IMR-90 (cell line): ENCODE results near the gene LMOD1. TPM values are rescaled to one million over a fixed set of nuclear protein-coding genes. Genes with fewer than 3 reads are reported as not detected.

ENCODE experiments used
- ATAC-seq: fragments of 200-7000 bp; cut with Tn5 transposase; 2 replicates; pipeline ENCODE4 v1.9.1; 2020; ENCODE audit warnings: low read depth, mild to moderate bottlenecking, moderate library complexity
- BruUV-seq: library from RNA; stranded (reverse); fragments of 400-500 nt; replicated peaks from 2 replicates; lab custom pipeline; 2021; lab: Mats Ljungman, UMichigan
- CTCF ChIA-PET: fragments of 300-600 bp; formaldehyde crosslinking; extraction: SDS; loops from one replicate; lab custom pipeline; 2021; ENCODE audit warnings: antibody characterized with exemption; lab: Yijun Ruan, JAX
- POLR2A ChIA-PET: fragments of 300-600 bp; sonication (Branson Sonifier 250); formaldehyde crosslinking; loops from one replicate; lab custom pipeline; 2022; ENCODE audit warnings: antibody characterized with exemption; ENCODE audit not compliant: unreplicated experiment; lab: Charles Lee
- DNase-seq: peaks from one replicate; pipeline ENCODE4 v3.0.0; 2013
- H2AFZ ChIP-seq: replicated peaks from 2 replicates; pipeline ENCODE3; 2013; ENCODE audit warnings: low read length, mild to moderate bottlenecking; ENCODE audit not compliant: poor library complexity
- H2AK5ac ChIP-seq: 2 replicates; pipeline ENCODE4 v1.6.1; 2013; ENCODE audit warnings: low read depth, low read length, inconsistent platforms
- H2AK9ac ChIP-seq: replicated peaks from 2 replicates; pipeline ENCODE3; 2013; ENCODE audit warnings: mild to moderate bottlenecking, low read depth, low read length, moderate library complexity; ENCODE audit not compliant: poor library complexity
- H2BK120ac ChIP-seq: 2 replicates; pipeline ENCODE4 v1.6.1; 2013; ENCODE audit warnings: low read depth, low read length, inconsistent platforms
- H2BK15ac ChIP-seq: 3 replicates; pipeline ENCODE4 v1.6.1; 2013; ENCODE audit warnings: low read depth, low read length, inconsistent platforms
- H2BK20ac ChIP-seq: 2 replicates; pipeline ENCODE4 v1.6.1; 2013; ENCODE audit warnings: low read depth, mild to moderate bottlenecking, inconsistent platforms, low read length, moderate library complexity
- H2BK5ac ChIP-seq: 2 replicates; pipeline ENCODE4 v1.6.1; 2013; ENCODE audit warnings: mild to moderate bottlenecking, low read depth, low read length, inconsistent platforms; ENCODE audit not compliant: poor library complexity, severe bottlenecking
- H3K14ac ChIP-seq: replicated peaks from 2 replicates; pipeline ENCODE4 v1.6.1; 2013; ENCODE audit warnings: low read depth, low read length, inconsistent platforms
- H3K18ac ChIP-seq: 2 replicates; pipeline ENCODE4 v1.6.1; 2013; ENCODE audit warnings: low read depth, low read length, control low read depth
- H3K23ac ChIP-seq: 2 replicates; pipeline ENCODE4 v1.6.1; 2013; ENCODE audit warnings: low read depth, low read length, inconsistent platforms
- H3K27ac ChIP-seq: 2 replicates; pipeline ENCODE4 v1.5.1; 2013; ENCODE audit warnings: mild to moderate bottlenecking, control low read depth, low read length; ENCODE audit not compliant: insufficient read depth
- H3K27me3 ChIP-seq: 2 replicates; pipeline ENCODE4 v1.6.1; 2013; ENCODE audit warnings: low read length; ENCODE audit not compliant: control insufficient read depth, insufficient read depth
- H3K36me3 ChIP-seq: 2 replicates; pipeline ENCODE4 v1.6.1; 2013; ENCODE audit warnings: low read length, mixed read lengths; ENCODE audit not compliant: control insufficient read depth, insufficient read depth
- H3K4ac ChIP-seq: 2 replicates; pipeline ENCODE4 v1.6.1; 2013; ENCODE audit warnings: low read depth, low read length, inconsistent platforms
- H3K4me1 ChIP-seq: 2 replicates; pipeline ENCODE4 v1.6.1; 2013; ENCODE audit warnings: low read length, mixed read lengths; ENCODE audit not compliant: control insufficient read depth, insufficient read depth
- H3K4me2 ChIP-seq: 2 replicates; pipeline ENCODE4 v1.6.1; 2013; ENCODE audit warnings: low read depth, mild to moderate bottlenecking, control low read depth, low read length, moderate library complexity
- H3K4me3 ChIP-seq: 2 replicates; pipeline ENCODE4 v1.5.1; 2013; ENCODE audit warnings: low read depth, mild to moderate bottlenecking, control low read depth, low read length, moderate library complexity; ENCODE audit not compliant: insufficient read depth
- H3K56ac ChIP-seq: 2 replicates; pipeline ENCODE4 v1.6.1; 2013; ENCODE audit warnings: low read length, inconsistent platforms; ENCODE audit not compliant: insufficient read depth; ENCODE audit errors: extremely low read depth
- H3K79me1 ChIP-seq, 2 experiments: 2 replicates each; pipeline ENCODE4 v1.6.1; 2013; ENCODE audit warnings: low read length in 2 of 2, inconsistent platforms in 1 of 2, low read depth in 1 of 2
- H3K9ac ChIP-seq: 2 replicates; pipeline ENCODE4 v1.6.1; 2013; ENCODE audit warnings: low read depth, low read length, control low read depth
- H3K9me1 ChIP-seq: 2 replicates; pipeline ENCODE4 v1.6.1; 2013; ENCODE audit warnings: low read length, inconsistent platforms; ENCODE audit not compliant: insufficient read depth
- H3K9me3 ChIP-seq: 2 replicates; pipeline ENCODE4 v1.6.1; 2013; ENCODE audit warnings: low read length; ENCODE audit not compliant: control insufficient read depth, insufficient read depth
- H4K20me1 ChIP-seq: 2 replicates; pipeline ENCODE4 v1.6.1; 2013; ENCODE audit warnings: low read length, inconsistent platforms; ENCODE audit not compliant: insufficient read depth
- H4K5ac ChIP-seq: 2 replicates; pipeline ENCODE4 v1.6.1; 2013; ENCODE audit warnings: mild to moderate bottlenecking, low read depth, low read length, control low read depth
- H4K8ac ChIP-seq, 2 experiments: 2 replicates each; pipeline ENCODE4 v1.6.1; 2013; ENCODE audit warnings: low read depth in 2 of 2, low read length in 2 of 2, control low read depth in 1 of 2, inconsistent platforms in 1 of 2
- H4K91ac ChIP-seq: 2 replicates; pipeline ENCODE4 v1.6.1; 2013; ENCODE audit warnings: low read depth, low read length, inconsistent platforms; ENCODE audit not compliant: insufficient read depth
- CEBPB ChIP-seq: IDR thresholded peaks from 2 replicates; pipeline ENCODE4 v1.6.1; 2012; ENCODE audit warnings: low read depth, low read length, improper control_type of control experiment
- CHD1 ChIP-seq: IDR thresholded peaks from 2 replicates; pipeline ENCODE4 v1.6.1; 2012; ENCODE audit warnings: low read depth, low read length, improper control_type of control experiment
- FOS ChIP-seq: fragments of 150-350 bp; IDR thresholded peaks from 2 replicates; pipeline ENCODE4 v1.6.1; 2016; ENCODE audit warnings: low read depth, low read length
- MXI1 ChIP-seq: IDR thresholded peaks from 2 replicates; pipeline ENCODE4 v1.6.1; 2012; ENCODE audit warnings: low read depth, mild to moderate bottlenecking, low read length, moderate library complexity, borderline replicate concordance
- RAD21 ChIP-seq: IDR thresholded peaks from 2 replicates; pipeline ENCODE4 v1.6.1; 2012; ENCODE audit warnings: low read length, improper control_type of control experiment
- WGBS, 2 experiments: methylation state at CpG; one replicate each; pipeline versions ENCODE4 v1.1.5 to v1.1.7; 2013; ENCODE audit warnings: missing lambda C conversion rate in 2 of 2; ENCODE audit not compliant: insufficient read length in 1 of 2; ENCODE audit errors: extremely low coverage in 2 of 2; 5-methylcytosine and 5-hydroxymethylcytosine counted together
- dilution Hi-C: fragments of 300-500 bp; cut with HindIII; formaldehyde crosslinking; loops from one replicate; pipeline ENCODE4 v1.14.3; 2018; ENCODE audit warnings: low sequenced_read_pairs; ENCODE audit not compliant: unreplicated experiment
- in situ Hi-C: fragments of 300-500 bp; cut with MboI; formaldehyde crosslinking; loops from 3 replicates; pipeline ENCODE4 v1.14.3; 2019; ENCODE audit warnings: low sequenced_read_pairs, inconsistent platforms, mixed read lengths
- intact Hi-C: fragments of 100-400 bp; cut with micrococcal nuclease; formaldehyde crosslinking; loops from 2 replicates; pipeline ENCODE4 v1.10.0; 2022
- polyA plus RNA-seq, 3 experiments: library from polyadenylated mRNA; depleted of rRNA; stranded (reverse); fragments of >200 nt; gene quantifications; 2 replicates each; pipeline ENCODE4 v1.2.3, GENCODE V29; 2012; ENCODE audit warnings: low replicate concordance in 1 of 3
- total RNA-seq: library from RNA; depleted of rRNA; stranded (reverse); fragments of >200 nt; gene quantifications from 2 replicates; pipeline ENCODE4 v1.2.3, GENCODE V29; 2012

The LMOD1 gene
- total and polyA plus RNA-seq, 2 of the 4 experiments (the other 2 are of a cell fraction) = 51.7 to 53.2 TPM

- no peak overlapping the region for H4K8ac ChIP-seq
- H4K5ac ChIP-seq = no peak overlapping the region
- H4K20me1 ChIP-seq = no peaks in the 10 kb centered on the region; the same call in 1 of the 2 replicates
- H2BK15ac ChIP-seq = no peak overlapping the region
- H3K9me1 ChIP-seq = peaks cover 9% of the 10 kb centered on the region; the same call in 1 of the 2 replicates
- ChIA-PET POLR2A (no interaction called here), CTCF (no interaction called here)
- no peak for DNase-seq
- H3K14ac ChIP-seq = no peak overlapping the region
- H3K9me3 ChIP-seq = no peaks in the 10 kb centered on the region
- in situ Hi-C loops (no loop called here), dilution Hi-C loops (no loop called here), intact Hi-C loops (no loop called here)
- no peak overlapping the region for H2AK9ac ChIP-seq
- H3K9ac ChIP-seq = no peak overlapping the region
- no peak overlapping the region for H3K4ac ChIP-seq
- TF ChIP-seq FOS (no peak), MXI1 (no peak), RAD21 (no peak), CEBPB (no peak), CHD1 (no peak)
- H3K18ac ChIP-seq = no peak overlapping the region
- no peak overlapping the region for H3K4me3 ChIP-seq
- BruUV-seq = no TSS peak
- H4K91ac ChIP-seq = no peak overlapping the region
- H3K79me1 ChIP-seq = peaks cover 19 to 44% of the 10 kb centered on the region in 2 experiments
- no peak overlapping the region for H2BK120ac ChIP-seq
- H3K27ac ChIP-seq = no peak overlapping the region
- no peaks in the 10 kb centered on the region for H3K4me1 ChIP-seq
- H2AFZ ChIP-seq = no peak overlapping the region
- peaks cover 40% of the 10 kb centered on the region for H3K36me3 ChIP-seq
- no peak overlapping the region for H3K4me2 ChIP-seq
- WGBS, 2 experiments = 100% methylated on average over 2 of the region's 10 CpGs; no CpG with 5 or more reads in 1 of the 2 experiments
- no peak overlapping the region for H2BK5ac ChIP-seq
- H3K56ac ChIP-seq = no peak overlapping the region
- no peak overlapping the region for H3K23ac ChIP-seq
- no peaks in the 10 kb centered on the region for H3K27me3 ChIP-seq
- 0 out of 2 replicates have a peak, but pooled peaks have one; percentile 24 for ATAC-seq
- H2AK5ac ChIP-seq = no peak overlapping the region
- H2BK20ac ChIP-seq = no peak overlapping the region
Observed at GRCh38 chr1:201989354-201990128, 43.2 kb upstream of the LMOD1 start.
